Neural cell (in vitro differentiated cells): Measurements from ENCODE around the gene SEPTIN7.

Source experiments
- EZH2 ChIP-seq: fragments of 200-600, 300-800 bp; shearing (Covaris generic), sonication (generic); IDR thresholded peaks from 2 replicates; pipeline ENCODE4 v1.6.1; 2014; ENCODE audit warnings: antibody characterized with exemption, low read length, borderline replicate concordance, mild to moderate bottlenecking; ENCODE audit not compliant: insufficient read depth, poor library complexity, severe bottlenecking
- POLR2AphosphoS5 ChIP-seq: IDR thresholded peaks from 2 replicates; pipeline ENCODE4 v1.6.1; 2012

GRCh38 chr7:35780070-35780469 is 20.8 kb upstream of the SEPTIN7 start:
- TF ChIP-seq EZH2 (no peak), POLR2AphosphoS5 (no peak)
